Breast epithelium (tissue), 4 donors: ENCODE measurements around the gene CLECL1. TPM values are rescaled to one million over a fixed set of nuclear protein-coding genes. Genes with fewer than 3 reads are reported as not detected.
"Not testable (repeated sequence)": the region's sequence is repeated elsewhere in the genome, so short reads cannot be mapped to it uniquely, and the experiment has no call there.

Experiments
- DNase-seq, 2 donors: peaks; one replicate each; pipeline ENCODE4 v3.0.0-alpha.2; 2019; ENCODE audit warnings: low spot score in 2 of 2
- H3K27ac ChIP-seq, 2 donors: fragments of 200-600 bp; sonication (generic) in 1 of 2; one replicate each; pipeline ENCODE4 v1.5.1; 2016 to 2019; ENCODE audit warnings: mild to moderate bottlenecking in 1 of 2
- H3K27me3 ChIP-seq, 2 donors: fragments of 200-600 bp; sonication (generic) in 1 of 2; one replicate each; pipeline versions ENCODE4 v1.5.1 to v1.6.0; 2017 to 2019; ENCODE audit warnings: control low read depth in 1 of 2, mild to moderate bottlenecking in 1 of 2
- H3K36me3 ChIP-seq: fragments of 200-600 bp; one replicate; pipeline ENCODE4 v1.5.1; 2019
- H3K4me1 ChIP-seq, 2 donors: fragments of 200-600 bp; sonication (generic); one replicate each; pipeline ENCODE4 v1.5.1; 2016 to 2019; ENCODE audit warnings: control low read depth in 1 of 2
- H3K4me3 ChIP-seq, 3 donors: fragments of 200-600 bp; sonication (generic); 1 replicate in 2 of 3; 2 replicates in 1 of 3; pipeline ENCODE4 v1.5.1; 2016 to 2019; ENCODE audit warnings: mild to moderate bottlenecking in 3 of 3, moderate library complexity in 2 of 3
- H3K9me3 ChIP-seq, 2 donors: fragments of 200-600 bp; sonication (generic) in 1 of 2; one replicate each; pipeline ENCODE4 v1.5.1; 2016 to 2019; ENCODE audit warnings: control low read depth in 1 of 2
- POLR2A ChIP-seq: fragments of 450-650 bp; IDR thresholded peaks from one replicate; pipeline ENCODE4 v1.6.1; 2016; ENCODE audit warnings: antibody characterized with exemption, mild to moderate bottlenecking, moderate library complexity
- POLR2AphosphoS5 ChIP-seq, 3 donors: sonication (generic); formaldehyde crosslinking; IDR thresholded peaks; one replicate each; pipeline ENCODE4 v1.6.1; 2017; ENCODE audit warnings: antibody characterized with exemption in 3 of 3
- intact Hi-C: fragments of 100-400 bp; cut with DNase I; formaldehyde crosslinking; loops from one replicate; pipeline ENCODE4 v1.15.1; 2023; ENCODE audit warnings: low total_unique reads
- total RNA-seq, 3 donors: library from RNA; depleted of rRNA; stranded (reverse); fragments of >200 nt; gene quantifications; one replicate each; pipeline ENCODE4 v1.1.0, GENCODE V29; 2016
- TF ChIP-seq, protein P1 (sequence below), 3 donors: fragments of 450-650 bp; IDR thresholded peaks; one replicate each; pipeline ENCODE4 v1.5.1; 2016 to 2017; ENCODE audit warnings: antibody characterized with exemption in 3 of 3, mild to moderate bottlenecking in 3 of 3, moderate library complexity in 3 of 3

Gene CLECL1
- total RNA-seq, 3 donors from 2014 or later, result 0.80 to 1.0 TPM; not detected in 1

DNA sequence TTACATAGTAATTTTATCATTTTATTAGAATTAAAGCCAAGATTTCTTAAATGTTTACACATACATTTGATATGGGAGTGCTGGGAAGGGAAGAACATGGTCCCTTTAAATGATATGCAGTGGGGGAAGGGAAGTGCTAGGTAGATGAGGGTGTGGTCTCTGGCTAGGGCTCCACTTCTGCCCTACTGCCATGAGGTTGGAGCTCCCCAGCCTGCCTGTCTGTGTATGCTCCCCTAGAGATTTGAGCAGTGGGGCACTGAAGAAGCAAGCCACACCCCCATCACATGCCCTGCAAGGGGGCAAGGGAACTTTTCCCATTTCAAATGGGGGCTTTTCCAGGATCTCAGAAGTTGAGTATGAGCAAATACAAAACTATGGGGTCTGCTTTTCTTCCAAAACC lies 25.5 kb downstream of the CLECL1 start:
- DNase-seq, result no peak
- no peaks in the 10 kb centered on the region for H3K27me3 ChIP-seq
- no peaks in the 10 kb centered on the region for H3K4me1 ChIP-seq
- intact Hi-C loops, result no loop called here
- H3K36me3 ChIP-seq, result no peaks in the 10 kb centered on the region
- H3K27ac ChIP-seq, result no peak overlapping the region
- H3K4me3 ChIP-seq, result no peak overlapping the region
- H3K9me3 ChIP-seq, result no peaks in the 10 kb centered on the region
- no peak for TF ChIP-seq POLR2A
- TF ChIP-seq POLR2AphosphoS5 (IDR thresholded peaks at IDR 0.05), result no peak
- TF ChIP-seq, protein P1, sequence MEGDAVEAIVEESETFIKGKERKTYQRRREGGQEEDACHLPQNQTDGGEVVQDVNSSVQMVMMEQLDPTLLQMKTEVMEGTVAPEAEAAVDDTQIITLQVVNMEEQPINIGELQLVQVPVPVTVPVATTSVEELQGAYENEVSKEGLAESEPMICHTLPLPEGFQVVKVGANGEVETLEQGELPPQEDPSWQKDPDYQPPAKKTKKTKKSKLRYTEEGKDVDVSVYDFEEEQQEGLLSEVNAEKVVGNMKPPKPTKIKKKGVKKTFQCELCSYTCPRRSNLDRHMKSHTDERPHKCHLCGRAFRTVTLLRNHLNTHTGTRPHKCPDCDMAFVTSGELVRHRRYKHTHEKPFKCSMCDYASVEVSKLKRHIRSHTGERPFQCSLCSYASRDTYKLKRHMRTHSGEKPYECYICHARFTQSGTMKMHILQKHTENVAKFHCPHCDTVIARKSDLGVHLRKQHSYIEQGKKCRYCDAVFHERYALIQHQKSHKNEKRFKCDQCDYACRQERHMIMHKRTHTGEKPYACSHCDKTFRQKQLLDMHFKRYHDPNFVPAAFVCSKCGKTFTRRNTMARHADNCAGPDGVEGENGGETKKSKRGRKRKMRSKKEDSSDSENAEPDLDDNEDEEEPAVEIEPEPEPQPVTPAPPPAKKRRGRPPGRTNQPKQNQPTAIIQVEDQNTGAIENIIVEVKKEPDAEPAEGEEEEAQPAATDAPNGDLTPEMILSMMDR (IDR thresholded peaks at IDR 0.05), result no peak

DNA sequence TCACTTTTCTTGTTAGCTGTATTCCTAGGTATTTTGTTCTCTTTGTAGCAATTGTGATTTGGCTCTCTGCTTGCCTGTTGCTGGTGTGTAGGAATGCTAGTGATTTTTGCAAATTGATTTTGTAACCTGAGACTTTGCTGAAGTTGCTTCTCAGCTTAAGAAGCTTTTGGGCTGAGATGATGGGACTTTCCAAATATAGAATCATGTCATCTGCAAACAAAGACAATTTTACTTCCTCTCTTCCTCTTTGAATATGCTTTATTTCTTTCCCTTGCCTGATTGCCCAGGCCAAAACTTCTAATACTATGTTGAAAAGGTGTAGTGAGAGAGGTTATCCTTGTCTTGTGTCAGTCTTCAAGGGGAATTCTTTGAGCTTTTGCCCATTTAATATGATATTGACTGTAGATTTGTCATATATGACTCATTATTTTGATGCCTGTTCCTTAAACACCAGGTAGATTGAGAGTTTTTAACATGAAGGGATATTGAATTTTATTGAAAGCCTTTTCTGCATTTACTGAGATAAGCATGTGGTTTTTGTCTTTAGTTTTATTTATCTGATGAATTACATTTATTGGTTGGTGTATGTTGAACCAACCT lies 26.7 kb downstream of the CLECL1 start:
- Histone ChIP-seq H3K4me3 (no peak overlapping the region), H3K27me3 (no peaks in the 10 kb centered on the region), H3K36me3 (no peaks in the 10 kb centered on the region), H3K27ac (no peak overlapping the region), H3K4me1 (no peaks in the 10 kb centered on the region), H3K9me3 (no peaks in the 10 kb centered on the region)
- no peak for DNase-seq
- TF ChIP-seq POLR2A, result no peak
- no peak for TF ChIP-seq POLR2AphosphoS5 (IDR thresholded peaks at IDR 0.05)
- TF ChIP-seq, protein P1 (IDR thresholded peaks at IDR 0.05), result no peak
- intact Hi-C loops, result no loop called here

DNA sequence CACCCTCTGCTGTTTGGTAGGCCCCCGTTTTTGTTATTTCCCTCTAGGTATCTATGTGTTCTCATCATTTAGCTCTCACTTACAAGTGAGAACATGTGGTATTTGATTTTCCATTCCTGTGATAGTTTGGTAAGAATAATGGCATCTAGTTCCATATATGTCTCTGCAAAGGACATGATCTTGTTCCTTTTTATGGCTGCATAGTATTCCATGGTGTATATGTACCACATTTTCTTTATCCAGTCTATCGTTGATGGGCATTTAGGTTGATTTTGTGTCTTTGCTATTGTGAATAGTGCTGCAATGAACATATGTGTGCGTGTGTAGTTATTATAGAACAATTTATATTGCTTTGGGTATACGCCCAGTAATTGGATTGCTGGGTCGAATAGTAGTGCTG lies 28.3 kb downstream of the CLECL1 start:
- H3K9me3 ChIP-seq, H3K36me3 ChIP-seq, H3K27ac ChIP-seq, intact Hi-C loops, H3K27me3 ChIP-seq, H3K4me3 ChIP-seq, DNase-seq, H3K4me1 ChIP-seq: not testable (repeated sequence)

DNA sequence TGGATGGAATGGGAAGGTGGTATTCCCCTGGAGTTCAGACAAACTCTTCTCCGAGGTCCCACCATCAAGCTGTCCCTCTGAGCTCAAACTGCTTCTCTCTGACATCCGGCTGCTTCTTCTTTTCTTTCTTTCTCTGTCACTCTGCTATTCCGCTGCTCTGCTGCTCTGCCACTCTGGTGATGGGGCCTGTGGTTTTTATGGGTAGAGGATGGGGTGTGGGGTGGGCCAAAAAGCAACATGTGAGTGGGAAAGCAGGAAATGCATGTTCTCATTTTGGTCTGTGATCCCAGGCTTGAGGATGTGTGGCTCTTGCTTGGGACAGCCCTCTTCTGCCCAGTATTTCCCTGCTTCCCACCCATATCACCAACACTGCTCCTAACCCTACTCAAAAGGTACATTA lies 30.6 kb downstream of the CLECL1 start:
- Histone ChIP-seq H3K4me3 (no peak overlapping the region), H3K36me3 (no peaks in the 10 kb centered on the region), H3K27ac (no peak overlapping the region), H3K27me3 (no peaks in the 10 kb centered on the region), H3K4me1 (no peaks in the 10 kb centered on the region), H3K9me3 (peaks cover 0 to 4% of the 10 kb centered on the region in 2 donors)
- intact Hi-C loops, result no loop called here
- TF ChIP-seq, protein P1 (IDR thresholded peaks at IDR 0.05), result no peak
- TF ChIP-seq POLR2A (no peak), POLR2AphosphoS5 (IDR thresholded peaks at IDR 0.05) (no peak)
- DNase-seq, result no peak

DNA sequence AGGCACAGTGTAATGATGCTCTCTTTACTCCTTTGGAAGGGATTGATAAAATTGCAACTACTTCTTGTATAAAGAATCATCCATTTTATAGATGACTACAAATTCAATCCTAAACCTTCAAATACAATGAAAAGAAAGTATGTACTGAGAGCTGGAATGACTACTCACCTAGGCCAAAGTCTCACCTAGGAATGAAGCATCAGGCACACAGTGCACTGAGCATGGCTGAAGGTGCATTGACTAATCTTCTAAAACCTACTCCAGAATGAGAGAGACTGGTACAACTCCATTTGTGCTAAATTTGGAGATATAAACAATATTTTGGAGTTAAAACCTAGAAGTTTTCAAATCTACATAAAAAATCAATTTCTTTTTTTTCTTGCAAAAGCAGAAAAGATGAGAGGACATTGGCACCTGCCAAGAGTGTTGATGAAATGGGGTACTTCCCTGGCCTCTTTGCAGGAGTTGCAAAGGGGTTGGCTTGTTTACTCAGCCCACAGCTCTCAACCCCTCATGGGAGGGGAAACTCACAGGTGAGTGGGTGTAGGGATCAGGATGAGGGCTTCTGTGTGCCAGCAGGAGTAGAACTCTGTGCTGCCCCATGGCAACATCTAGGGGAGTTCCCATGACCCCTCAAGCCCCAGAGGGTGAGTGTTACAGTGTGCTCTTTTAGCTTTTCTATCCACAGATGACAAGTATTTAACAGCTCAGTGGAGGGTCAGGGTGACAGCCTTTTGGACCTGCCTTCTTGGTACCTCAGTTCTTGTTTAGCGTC lies 31.3 kb downstream of the CLECL1 start:
- intact Hi-C loops, result no loop called here
- H3K36me3 ChIP-seq, result no peaks in the 10 kb centered on the region
- H3K27ac ChIP-seq, result no peak overlapping the region
- H3K9me3 ChIP-seq, result peaks cover 0 to 7% of the 10 kb centered on the region in 2 donors
- no peak overlapping the region for H3K4me3 ChIP-seq
- H3K27me3 ChIP-seq, result no peaks in the 10 kb centered on the region
- no peaks in the 10 kb centered on the region for H3K4me1 ChIP-seq
- no peak for DNase-seq
- TF ChIP-seq, protein P1 (IDR thresholded peaks at IDR 0.05), result no peak
- TF ChIP-seq POLR2A (no peak), POLR2AphosphoS5 (IDR thresholded peaks at IDR 0.05) (no peak)
